A673 (cell line): Measurements from ENCODE around the gene ESPN. TPM values are rescaled to one million over a fixed set of nuclear protein-coding genes. Genes with fewer than 3 reads are reported as not detected.
"Not testable (repeated sequence)": the region's sequence is repeated elsewhere in the genome, so short reads cannot be mapped to it uniquely, and the experiment has no call there.

Experiments
- BruUV-seq: library from RNA; stranded (reverse); fragments of 400-500 nt; replicated peaks from 2 replicates; lab custom pipeline; 2021; lab: Mats Ljungman, UMichigan
- CTCF ChIA-PET: fragments of 300-600 bp; sonication (Branson Sonifier 250); formaldehyde crosslinking; loops from one replicate; lab custom pipeline; 2022; ENCODE audit warnings: antibody characterized with exemption; lab: Charles Lee
- POLR2A ChIA-PET: fragments of 300-600 bp; sonication (Branson Sonifier 250); formaldehyde crosslinking; loops from one replicate; lab custom pipeline; 2022; ENCODE audit warnings: antibody characterized with exemption; ENCODE audit not compliant: low non-redundant PET; lab: Charles Lee
- DNase-seq: peaks from one replicate; pipeline ENCODE4 v3.0.0-alpha.2; 2015; ENCODE audit warnings: low spot score
- H3K27ac ChIP-seq: fragments of 200-600 bp; sonication (generic); 2 replicates; pipeline ENCODE4 v1.5.1; 2016; ENCODE audit warnings: mixed run types, low read depth, mild to moderate bottlenecking, mixed read lengths, antibody characterized with exemption, low read length; ENCODE audit not compliant: poor library complexity, severe bottlenecking
- H3K27me3 ChIP-seq: fragments of 200-600 bp; sonication (generic); replicated peaks from 2 replicates; pipeline ENCODE4 v1.6.1; 2017; ENCODE audit warnings: mixed run types, low read depth, mild to moderate bottlenecking, mixed read lengths, antibody characterized with exemption, low read length; ENCODE audit not compliant: insufficient read depth, poor library complexity
- H3K36me3 ChIP-seq: fragments of 200-600 bp; sonication (generic); 2 replicates; pipeline ENCODE4 v1.6.1; 2016; ENCODE audit warnings: mixed run types, mild to moderate bottlenecking, mixed read lengths, antibody characterized with exemption, low read length; ENCODE audit not compliant: insufficient read depth, poor library complexity, severe bottlenecking
- H3K4me1 ChIP-seq: fragments of 200-600 bp; sonication (generic); 2 replicates; pipeline ENCODE4 v1.6.1; 2017; ENCODE audit warnings: mixed run types, mild to moderate bottlenecking, mixed read lengths, antibody characterized with exemption, low read length; ENCODE audit not compliant: insufficient read depth, poor library complexity, severe bottlenecking
- H3K4me3 ChIP-seq: fragments of 200-600 bp; sonication (generic); 2 replicates; pipeline ENCODE4 v1.5.1; 2016; ENCODE audit warnings: low read depth, mixed run types, mild to moderate bottlenecking, mixed read lengths, low read length; ENCODE audit not compliant: poor library complexity, severe bottlenecking
- H3K9me3 ChIP-seq: fragments of 200-600 bp; sonication (generic); 2 replicates; pipeline ENCODE4 v1.6.1; 2016; ENCODE audit warnings: mixed run types, low read depth, mild to moderate bottlenecking, mixed read lengths, antibody characterized with exemption, low read length; ENCODE audit not compliant: poor library complexity, severe bottlenecking
- CTCF ChIP-seq: fragments of 300-800, 200-600 bp; sonication (generic); conservative IDR thresholded peaks from 2 replicates; pipeline ENCODE4 v1.5.1; 2017; ENCODE audit warnings: low read depth, mild to moderate bottlenecking, antibody characterized with exemption, low read length, moderate library complexity, mixed read lengths
- EZH2 ChIP-seq: fragments of 200-600 bp; sonication (generic); IDR thresholded peaks from 2 replicates; pipeline ENCODE4 v1.6.1; 2017; ENCODE audit warnings: borderline replicate concordance, low read depth, mild to moderate bottlenecking, mixed read lengths, antibody characterized with exemption, low read length; ENCODE audit not compliant: poor library complexity, severe bottlenecking
- intact Hi-C: fragments of 100-400 bp; cut with micrococcal nuclease; formaldehyde crosslinking; loops from one replicate; pipeline ENCODE4 v1.10.0; 2022; ENCODE audit not compliant: unreplicated experiment
- total RNA-seq: library from RNA; stranded (reverse); gene quantifications from 2 replicates; pipeline ENCODE4 v1.2.3, GENCODE V29; 2021

ESPN gene
- total RNA-seq, 1 experiment from 2014 or later, result not detected

- DNase-seq, result peak; percentile 22
- intact Hi-C loops, result no loop called here
- Histone ChIP-seq H3K4me3 (peak overlapping the region; percentile 72), H3K9me3 (no peaks in the 10 kb centered on the region), H3K27ac (peak overlapping the region; percentile 52), H3K27me3 (no peaks in the 10 kb centered on the region), H3K4me1 (peaks cover 14% of the 10 kb centered on the region), H3K36me3 (no peaks in the 10 kb centered on the region)
- TF ChIP-seq EZH2 (no peak), CTCF (no peak)
- ChIA-PET POLR2A (no interaction called here), CTCF (no interaction called here)
- BruUV-seq, result TSS peak; percentile 39
These were observed 32.4 kb upstream of the ESPN start for GRCh38 chr1:6391951-6392808.

GRCh38 chr1:6392809-6393399, 31.7 kb upstream of the ESPN start:
- POLR2A ChIA-PET, result interaction anchor here (0.6 kb wide), 1 partner anchor 488 kb away, joined by 3 read pairs; no protein-coding TSS in a partner anchor
- CTCF ChIA-PET, result interaction anchor here (0.7 to 1.1 kb wide), 2 partner anchors 11 to 187 kb away, joined by 3 to 7 read pairs; no protein-coding TSS in a partner anchor
- peaks cover 14% of the 10 kb centered on the region for H3K4me1 ChIP-seq
- H3K27me3 ChIP-seq, result no peaks in the 10 kb centered on the region
- intact Hi-C loops, result no loop called here
- H3K9me3 ChIP-seq, result no peaks in the 10 kb centered on the region
- TF ChIP-seq EZH2 (no peak), CTCF (no peak)
- no TSS peak for BruUV-seq
- peak overlapping the region; percentile 72 for H3K4me3 ChIP-seq
- peak overlapping the region; percentile 93 for H3K27ac ChIP-seq
- no peaks in the 10 kb centered on the region for H3K36me3 ChIP-seq
- no peak for DNase-seq

GRCh38 chr1:6393400-6394187, 31.0 kb upstream of the ESPN start, which contains the start of gene ACOT7:
TSS of gene ACOT7 (minus strand) at chr1:6393767. CDS start at chr1:6393399, 368 bp downstream.
- Histone ChIP-seq H3K9me3 (no peaks in the 10 kb centered on the region), H3K27me3 (no peaks in the 10 kb centered on the region), H3K4me3 (peak within 1 kb of the TSS; percentile 72), H3K36me3 (no peaks in the 10 kb centered on the region), H3K4me1 (peaks cover 14% of the 10 kb centered on the region), H3K27ac (peak within 1 kb of the TSS; percentile 93)
- CTCF ChIA-PET, result interaction anchor here (0.6 to 1.1 kb wide), 4 partner anchors 11 to 187 kb away, joined by 3 to 7 read pairs (median 6); no protein-coding TSS in a partner anchor
- intact Hi-C loops, result no loop called here
- TF ChIP-seq EZH2, result no peak
- TF ChIP-seq CTCF, result 0 out of 2 replicates have a peak, but pooled peaks have one; percentile 11
- BruUV-seq, result no TSS peak
- peak; percentile 92 for DNase-seq
- POLR2A ChIA-PET, result interaction anchor here (0.6 kb wide), 1 partner anchor 489 kb away, joined by 3 read pairs; no protein-coding TSS in a partner anchor

- H3K9me3 ChIP-seq, H3K27ac ChIP-seq, POLR2A ChIA-PET, H3K27me3 ChIP-seq, intact Hi-C loops, H3K4me3 ChIP-seq, DNase-seq, H3K36me3 ChIP-seq, BruUV-seq: not testable (repeated sequence)
- CTCF ChIA-PET, result interaction anchor here (0.7 kb wide), 1 partner anchor 156 kb away, joined by 4 read pairs; no protein-coding TSS in a partner anchor
- H3K4me1 ChIP-seq, result peaks cover 14% of the 10 kb centered on the region
These were observed 29.4 kb upstream of the ESPN start for GRCh38 chr1:6395130-6395529.
